Mesenchymal stem cell (in vitro differentiated cells and primary cell): Measurements from ENCODE around the gene SRGAP3.

ENCODE experiments used
- DNase-seq: peaks from one replicate; pipeline ENCODE4 v3.0.0-alpha.2; 2013
- H2AFZ ChIP-seq: one replicate; pipeline ENCODE4 v1.6.1; 2013; ENCODE audit warnings: low read depth, mild to moderate bottlenecking, control low read depth, inconsistent platforms, low read length, moderate library complexity
- H2AK5ac ChIP-seq: 2 replicates; pipeline ENCODE4 v1.6.1; 2013; ENCODE audit warnings: low read length, moderate library complexity, mild to moderate bottlenecking, inconsistent platforms; ENCODE audit not compliant: severe bottlenecking
- H2BK120ac ChIP-seq: one replicate; pipeline ENCODE4 v1.6.1; 2013; ENCODE audit warnings: low read depth, mild to moderate bottlenecking, inconsistent platforms, low read length, moderate library complexity
- H2BK12ac ChIP-seq, 2 experiments: one replicate each; pipeline ENCODE4 v1.6.1; 2013; ENCODE audit warnings: inconsistent platforms in 2 of 2, low read length in 2 of 2, mild to moderate bottlenecking in 2 of 2, moderate library complexity in 2 of 2, control low read depth in 1 of 2
- H2BK15ac ChIP-seq: one replicate; pipeline ENCODE4 v1.6.1; 2013; ENCODE audit warnings: mild to moderate bottlenecking, low read depth, inconsistent platforms; ENCODE audit not compliant: poor library complexity, severe bottlenecking
- H2BK5ac ChIP-seq: 2 replicates; pipeline ENCODE4 v1.6.1; 2013; ENCODE audit warnings: low read depth, mild to moderate bottlenecking, low read length, control low read depth, inconsistent platforms; ENCODE audit not compliant: poor library complexity, severe bottlenecking
- H3K14ac ChIP-seq, 2 experiments: one replicate each; pipeline ENCODE4 v1.6.1; 2013; ENCODE audit warnings: inconsistent platforms in 2 of 2, low read length in 2 of 2, control low read depth in 1 of 2, mild to moderate bottlenecking in 1 of 2, moderate library complexity in 1 of 2
- H3K18ac ChIP-seq, 2 experiments: one replicate each; pipeline ENCODE4 v1.6.1; 2013; ENCODE audit warnings: inconsistent platforms in 2 of 2, low read length in 2 of 2, control low read depth in 1 of 2, low read depth in 1 of 2, mild to moderate bottlenecking in 1 of 2
- H3K23ac ChIP-seq, 2 experiments: one replicate each; pipeline ENCODE4 v1.6.1; 2013; ENCODE audit warnings: inconsistent platforms in 2 of 2, low read length in 2 of 2, mild to moderate bottlenecking in 2 of 2, moderate library complexity in 2 of 2, control low read depth in 1 of 2
- H3K27ac ChIP-seq: 2 replicates; pipeline ENCODE4 v1.5.1; 2013; ENCODE audit warnings: mild to moderate bottlenecking, moderate library complexity, low read length, control low read depth, inconsistent platforms; ENCODE audit not compliant: poor library complexity, severe bottlenecking
- H3K27me3 ChIP-seq, 2 experiments: 2 replicates each; pipeline versions ENCODE4 v1.6.1 to v1.7.0; 2013; ENCODE audit warnings: low read length in 2 of 2, mild to moderate bottlenecking in 2 of 2, moderate library complexity in 2 of 2, control low read depth in 1 of 2, inconsistent platforms in 1 of 2; ENCODE audit not compliant: control insufficient read depth in 1 of 2, insufficient read depth in 1 of 2
- H3K36me3 ChIP-seq, 2 experiments: 2 replicates each; pipeline versions ENCODE4 v1.6.1 to v1.7.0; 2013; ENCODE audit warnings: low read length in 2 of 2, control low read depth in 1 of 2, inconsistent platforms in 1 of 2, low read depth in 1 of 2, mild to moderate bottlenecking in 1 of 2; ENCODE audit not compliant: insufficient read depth in 2 of 2, control insufficient read depth in 1 of 2
- H3K4ac ChIP-seq, 2 experiments: one replicate each; pipeline ENCODE4 v1.6.1; 2013; ENCODE audit warnings: inconsistent platforms in 2 of 2, low read length in 2 of 2, mild to moderate bottlenecking in 2 of 2, moderate library complexity in 2 of 2, control low read depth in 1 of 2, low read depth in 1 of 2
- H3K4me1 ChIP-seq: 2 replicates; pipeline ENCODE4 v1.6.1; 2013; ENCODE audit warnings: low read depth, low read length, control low read depth; ENCODE audit not compliant: control insufficient read depth, insufficient read depth
- H3K4me2 ChIP-seq: 2 replicates; pipeline ENCODE4 v1.6.1; 2013; ENCODE audit warnings: low read length, mild to moderate bottlenecking, inconsistent platforms; ENCODE audit not compliant: poor library complexity, severe bottlenecking
- H3K4me3 ChIP-seq, 2 experiments: 2 replicates each; pipeline versions ENCODE4 v1.5.1 to v1.7.0; 2013; ENCODE audit warnings: low read length in 2 of 2, mild to moderate bottlenecking in 2 of 2, control low read depth in 1 of 2, low read depth in 1 of 2; ENCODE audit not compliant: insufficient read depth in 1 of 2
- H3K79me1 ChIP-seq: replicated peaks from 2 replicates; pipeline ENCODE4 v1.6.1; 2013; ENCODE audit warnings: mild to moderate bottlenecking, control low read depth, low read length, inconsistent platforms; ENCODE audit not compliant: poor library complexity, severe bottlenecking
- H3K9ac ChIP-seq: 2 replicates; pipeline ENCODE4 v1.7.0; 2013; ENCODE audit warnings: mild to moderate bottlenecking, low read length, moderate library complexity
- H3K9me3 ChIP-seq: 2 replicates; pipeline ENCODE4 v1.7.0; 2013; ENCODE audit warnings: mild to moderate bottlenecking, low read length; ENCODE audit not compliant: control insufficient read depth
- H4K8ac ChIP-seq: one replicate; pipeline ENCODE4 v1.6.1; 2013; ENCODE audit warnings: inconsistent platforms, mild to moderate bottlenecking, low read length, moderate library complexity
- H4K91ac ChIP-seq: one replicate; pipeline ENCODE4 v1.6.1; 2013; ENCODE audit warnings: mild to moderate bottlenecking, low read length, inconsistent platforms
- WGBS: methylation state at CpG from one replicate; pipeline ENCODE4 v1.1.7; 2013; ENCODE audit warnings: mixed read lengths; 5-methylcytosine and 5-hydroxymethylcytosine counted together

SRGAP3 gene

GRCh38 chr3:8990266-8991215, 258.9 kb downstream of the SRGAP3 start:
- Histone ChIP-seq H3K79me1 (no peaks in the 10 kb centered on the region), H3K23ac (no peak overlapping the region), H3K4me3 (no peak overlapping the region), H3K4me1 (no peaks in the 10 kb centered on the region), H2AK5ac (no peak overlapping the region), H3K9ac (no peak overlapping the region), H2BK15ac (no peak overlapping the region), H3K4ac (no peak overlapping the region), H2BK12ac (no peak overlapping the region), H4K8ac (no peak overlapping the region), H2BK120ac (no peak overlapping the region), H4K91ac (no peak overlapping the region), H2AFZ (no peak overlapping the region), H3K14ac (no peak overlapping the region), H3K27me3 (peaks cover 0 to 19% of the 10 kb centered on the region in 2 experiments), H2BK5ac (no peak overlapping the region), H3K36me3 (peaks cover 0 to 17% of the 10 kb centered on the region in 2 experiments), H3K27ac (no peak overlapping the region), H3K18ac (no peak overlapping the region), H3K9me3 (no peaks in the 10 kb centered on the region), H3K4me2 (no peak overlapping the region)
- 92% methylated on average over 36 of the region's 36 CpGs for WGBS
- peak; percentile 70 for DNase-seq

- H3K4me2 ChIP-seq = no peak overlapping the region
- H2BK5ac ChIP-seq = no peak overlapping the region
- H3K79me1 ChIP-seq = no peaks in the 10 kb centered on the region
- H3K9ac ChIP-seq = peak overlapping the region; percentile 18
- no peak for DNase-seq
- H2AFZ ChIP-seq = no peak overlapping the region
- no peak overlapping the region for H3K4me3 ChIP-seq
- H2BK120ac ChIP-seq = no peak overlapping the region
- H3K14ac ChIP-seq = no peak overlapping the region
- no peak overlapping the region for H3K18ac ChIP-seq
- H3K4me1 ChIP-seq = no peaks in the 10 kb centered on the region
- no peak overlapping the region for H3K4ac ChIP-seq
- H3K27ac ChIP-seq = no peak overlapping the region
- 71% methylated on average over 7 of the region's 8 CpGs for WGBS
- peaks cover 0 to 17% of the 10 kb centered on the region in 2 experiments for H3K36me3 ChIP-seq
- no peak overlapping the region for H4K8ac ChIP-seq
- H4K91ac ChIP-seq = no peak overlapping the region
- H2BK15ac ChIP-seq = no peak overlapping the region
- no peaks in the 10 kb centered on the region for H3K9me3 ChIP-seq
- H3K27me3 ChIP-seq = peaks cover 0 to 19% of the 10 kb centered on the region in 2 experiments
- H2BK12ac ChIP-seq = no peak overlapping the region
- H3K23ac ChIP-seq = no peak overlapping the region
- H2AK5ac ChIP-seq = no peak overlapping the region
These were observed 260.5 kb downstream of the SRGAP3 start for GRCh38 chr3:8988791-8989558.

GRCh38 chr3:8988384-8988655, 261.1 kb downstream of the SRGAP3 start:
- no peak overlapping the region for H3K4ac ChIP-seq
- no peak overlapping the region for H2AK5ac ChIP-seq
- no peak overlapping the region for H2BK120ac ChIP-seq
- no peak overlapping the region for H3K4me3 ChIP-seq
- no peak overlapping the region for H3K14ac ChIP-seq
- H2AFZ ChIP-seq = no peak overlapping the region
- H3K23ac ChIP-seq = no peak overlapping the region
- no peak overlapping the region for H2BK12ac ChIP-seq
- no peak overlapping the region for H4K91ac ChIP-seq
- no peaks in the 10 kb centered on the region for H3K9me3 ChIP-seq
- H3K79me1 ChIP-seq = no peaks in the 10 kb centered on the region
- H3K36me3 ChIP-seq = peaks cover 0 to 15% of the 10 kb centered on the region in 2 experiments
- no peak overlapping the region for H3K4me2 ChIP-seq
- no peak for DNase-seq
- H3K4me1 ChIP-seq = no peaks in the 10 kb centered on the region
- no peak overlapping the region for H3K27ac ChIP-seq
- no peak overlapping the region for H4K8ac ChIP-seq
- H3K27me3 ChIP-seq = peaks cover 0 to 16% of the 10 kb centered on the region in 2 experiments
- no peak overlapping the region for H2BK15ac ChIP-seq
- H2BK5ac ChIP-seq = no peak overlapping the region
- no peak overlapping the region for H3K9ac ChIP-seq
- no peak overlapping the region for H3K18ac ChIP-seq
- WGBS = 19% methylated on average over 2 of the region's 2 CpGs
